NB4 (cell line): ENCODE results near the gene CCDC142.

ENCODE experiments used
- CTCF ChIP-seq: IDR thresholded peaks from one replicate; pipeline ENCODE4 v1.5.1; 2012; ENCODE audit warnings: low read depth, low read length
- MAX ChIP-seq: IDR thresholded peaks from 2 replicates; pipeline ENCODE4 v1.6.1; 2011; ENCODE audit warnings: low read depth, low read length
- MYC ChIP-seq: IDR thresholded peaks from 2 replicates; pipeline ENCODE4 v1.6.1; 2011; ENCODE audit warnings: low read depth, low read length
- POLR2A ChIP-seq: IDR thresholded peaks from 2 replicates; pipeline ENCODE4 v1.6.1; 2011; ENCODE audit warnings: mild to moderate bottlenecking; ENCODE audit not compliant: insufficient read length; ENCODE audit errors: extremely low read depth

- TF ChIP-seq CTCF: no peak
- TF ChIP-seq MAX: no peak
- TF ChIP-seq POLR2A: no peak
- TF ChIP-seq MYC: no peak
These were observed 33.3 kb upstream of the CCDC142 start for GRCh38 chr2:74515981-74516633.
